Skeletal muscle tissue (tissue), 4 donors: ENCODE data around the gene SULT2B1. TPM values are rescaled to one million over a fixed set of nuclear protein-coding genes. Genes with fewer than 3 reads are reported as not detected.
"Not testable (repeated sequence)": the region's sequence is repeated elsewhere in the genome, so short reads cannot be mapped to it uniquely, and the experiment has no call there.

Experiments used
- H3K27ac ChIP-seq: one replicate; pipeline ENCODE4 v1.7.0; 2013; ENCODE audit warnings: mild to moderate bottlenecking, low read depth, low read length, inconsistent platforms
- H3K27me3 ChIP-seq, 3 donors: one replicate each; pipeline ENCODE4 v1.7.0; 2013; ENCODE audit warnings: low read length in 3 of 3; ENCODE audit not compliant: control insufficient read depth in 3 of 3, insufficient read depth in 3 of 3
- H3K36me3 ChIP-seq, 3 donors: one replicate each; pipeline ENCODE4 v1.7.0; 2013; ENCODE audit warnings: low read length in 3 of 3; ENCODE audit not compliant: control insufficient read depth in 3 of 3, insufficient read depth in 3 of 3
- H3K4me1 ChIP-seq, 3 donors: one replicate each; pipeline ENCODE4 v1.7.0; 2013; ENCODE audit warnings: low read length in 3 of 3, mild to moderate bottlenecking in 3 of 3; ENCODE audit not compliant: control insufficient read depth in 3 of 3, insufficient read depth in 3 of 3
- H3K4me3 ChIP-seq, 3 donors: one replicate each; pipeline ENCODE4 v1.7.0; 2013; ENCODE audit warnings: low read length in 3 of 3
- H3K9ac ChIP-seq, 3 donors: one replicate each; pipeline ENCODE4 v1.7.0; 2013; ENCODE audit warnings: low read length in 3 of 3, mild to moderate bottlenecking in 3 of 3, moderate library complexity in 2 of 3, low read depth in 1 of 3
- H3K9me3 ChIP-seq, 3 donors: one replicate each; pipeline ENCODE4 v1.7.0; 2013; ENCODE audit warnings: low read length in 3 of 3; ENCODE audit not compliant: control insufficient read depth in 3 of 3
- total RNA-seq: library from RNA; depleted of rRNA; stranded (reverse); fragments of >200 nt; gene quantifications from one replicate; pipeline ENCODE4 v1.2.3, GENCODE V29; 2014
- donor health status: Osteomylitis.

The SULT2B1 gene
- total RNA-seq, 1 donor from 2014 or later, result not detected

DNA sequence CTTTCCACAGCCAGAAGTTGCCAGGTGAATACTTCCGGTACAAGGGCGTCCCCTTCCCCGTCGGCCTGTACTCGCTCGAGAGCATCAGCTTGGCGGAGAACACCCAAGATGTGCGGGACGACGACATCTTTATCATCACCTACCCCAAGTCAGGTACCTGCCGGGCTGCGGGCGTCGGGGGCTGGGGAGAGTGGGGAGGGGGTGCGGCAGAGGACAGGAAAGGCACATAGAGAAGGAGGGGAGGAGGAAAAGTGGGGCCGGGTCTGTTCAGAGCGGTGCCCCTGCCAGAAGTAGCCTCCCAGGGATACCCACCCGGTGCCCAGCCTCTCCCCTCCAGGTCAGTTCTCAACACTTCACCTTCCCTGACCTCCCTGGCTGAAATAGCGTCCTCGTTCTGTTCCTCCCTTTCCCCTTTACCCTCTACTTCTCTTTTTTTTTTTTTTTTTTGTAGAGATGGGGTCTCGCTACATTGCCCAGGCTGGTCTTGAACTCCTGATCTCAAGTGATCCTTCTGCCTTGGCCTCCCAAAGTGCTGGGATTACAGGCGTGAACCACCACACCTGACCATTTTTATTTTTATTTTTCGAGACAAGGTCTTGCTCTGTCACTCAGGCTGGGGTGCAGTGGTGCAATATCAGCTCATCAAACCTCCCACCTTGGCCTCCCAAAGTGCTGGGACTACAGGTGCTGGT is 24.1 kb downstream of the SULT2B1 start:
- Histone ChIP-seq H3K9ac (no peak overlapping the region), H3K36me3 (no peaks in the 10 kb centered on the region), H3K27ac (no peak overlapping the region), H3K4me1 (no peaks in the 10 kb centered on the region), H3K27me3 (no peaks in the 10 kb centered on the region), H3K9me3 (no peaks in the 10 kb centered on the region), H3K4me3 (no peak overlapping the region)

- not testable (repeated sequence) for H3K36me3 ChIP-seq, H3K27me3 ChIP-seq, H3K4me3 ChIP-seq, H3K27ac ChIP-seq, H3K4me1 ChIP-seq, H3K9me3 ChIP-seq, H3K9ac ChIP-seq
Measured at GRCh38 chr19:48577908-48578307, 25.9 kb downstream of the SULT2B1 start.

DNA sequence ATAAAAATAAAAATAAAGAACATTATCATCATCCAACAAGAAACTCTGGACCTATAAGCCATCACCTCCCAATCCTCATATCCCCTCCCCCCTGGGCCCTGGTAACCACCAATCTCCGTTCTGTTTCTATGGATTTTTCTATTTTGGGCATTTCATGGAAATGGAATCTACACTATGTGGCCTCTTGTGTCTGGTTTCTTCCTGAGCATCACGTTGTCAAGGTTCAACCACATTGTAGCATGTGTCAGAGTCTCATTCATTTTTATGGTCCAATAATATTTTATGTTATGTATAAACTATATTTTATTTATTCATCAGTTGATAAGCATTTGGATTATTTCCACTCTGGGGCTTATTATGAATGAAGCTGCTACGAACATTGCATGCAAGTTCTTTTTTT is 26.9 kb downstream of the SULT2B1 start:
- Histone ChIP-seq H3K9ac (no peak overlapping the region), H3K27ac (no peak overlapping the region), H3K27me3 (no peaks in the 10 kb centered on the region), H3K4me1 (peaks cover under 1 to 3% (median 3%) of the 10 kb centered on the region in 3 donors), H3K4me3 (no peak overlapping the region), H3K9me3 (no peaks in the 10 kb centered on the region), H3K36me3 (no peaks in the 10 kb centered on the region)

- Histone ChIP-seq H3K9ac (no peak overlapping the region), H3K36me3 (no peaks in the 10 kb centered on the region), H3K9me3 (no peaks in the 10 kb centered on the region), H3K27ac (no peak overlapping the region), H3K4me1 (peaks cover 10 to 13% (median 12%) of the 10 kb centered on the region in 3 donors), H3K27me3 (no peaks in the 10 kb centered on the region), H3K4me3 (no peak overlapping the region)
Measured at GRCh38 chr19:48582168-48582567, 30.2 kb downstream of the SULT2B1 start.

GRCh38 chr19:48587387-48587786 is 35.4 kb downstream of the SULT2B1 start:
- H3K27me3 ChIP-seq, result no peaks in the 10 kb centered on the region
- H3K4me3 ChIP-seq, result no peak overlapping the region
- H3K27ac ChIP-seq, result no peak overlapping the region
- no peak overlapping the region for H3K9ac ChIP-seq
- no peaks in the 10 kb centered on the region for H3K9me3 ChIP-seq
- H3K36me3 ChIP-seq, result no peaks in the 10 kb centered on the region
- H3K4me1 ChIP-seq, result peaks cover 17 to 22% (median 18%) of the 10 kb centered on the region in 3 donors

DNA sequence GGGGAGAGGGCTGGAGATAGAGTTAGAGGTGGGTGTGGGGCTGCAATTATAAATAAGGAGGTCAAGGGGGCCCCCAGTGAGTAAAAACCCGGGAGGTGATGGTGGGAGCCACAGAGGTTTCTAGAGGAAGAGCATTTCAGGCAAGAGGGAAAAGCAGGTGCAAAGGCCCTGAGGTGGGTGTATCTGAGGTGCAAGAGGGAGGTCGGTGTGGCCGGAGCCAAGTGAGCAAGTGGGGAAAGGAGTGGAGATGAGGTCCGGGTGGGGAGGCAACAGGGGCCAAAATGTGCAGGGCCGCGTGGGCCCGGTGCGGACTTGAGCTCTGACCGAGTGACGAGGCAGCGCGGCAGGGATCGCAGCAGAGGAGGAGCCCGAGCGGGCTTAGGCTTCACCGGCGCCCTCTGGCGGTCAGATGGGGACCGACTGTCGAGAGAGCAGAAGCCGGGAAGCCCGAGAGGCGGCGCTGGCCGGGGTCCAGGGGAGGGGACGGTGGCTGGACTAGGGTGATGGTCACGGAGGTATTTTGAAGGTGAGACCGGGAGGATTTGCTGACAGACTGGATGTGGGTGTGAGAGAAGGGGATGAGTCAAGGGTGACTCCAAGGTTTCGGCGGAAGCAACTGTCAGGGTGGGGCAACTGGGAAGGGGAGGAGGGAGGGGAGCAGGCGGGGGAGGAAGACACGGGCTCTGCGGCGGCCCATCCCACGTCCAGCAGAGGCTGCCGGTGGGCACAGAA is 36.9 kb downstream of the SULT2B1 start:
- Histone ChIP-seq H3K36me3 (no peaks in the 10 kb centered on the region), H3K9me3 (no peaks in the 10 kb centered on the region), H3K27me3 (no peaks in the 10 kb centered on the region), H3K27ac (no peak overlapping the region), H3K4me1 (peaks cover 14 to 20% (median 18%) of the 10 kb centered on the region in 3 donors), H3K4me3 (peak overlapping the region; percentile 53 to 72 (median 68)), H3K9ac (peak overlapping the region in 2 of 3 donors; percentile 51 to 62)

GRCh38 chr19:48591021-48591420 is 39.0 kb downstream of the SULT2B1 start:
- no peak overlapping the region for H3K4me3 ChIP-seq
- no peak overlapping the region for H3K27ac ChIP-seq
- H3K9me3 ChIP-seq, result no peaks in the 10 kb centered on the region
- H3K4me1 ChIP-seq, result peaks cover 11 to 16% (median 14%) of the 10 kb centered on the region in 3 donors
- no peaks in the 10 kb centered on the region for H3K36me3 ChIP-seq
- peak overlapping the region in 1 of 3 donors; percentile 25 for H3K9ac ChIP-seq
- no peaks in the 10 kb centered on the region for H3K27me3 ChIP-seq

GRCh38 chr19:48595171-48595570 is 43.2 kb downstream of the SULT2B1 start:
- H3K36me3 ChIP-seq, result no peaks in the 10 kb centered on the region
- no peak overlapping the region for H3K9ac ChIP-seq
- no peaks in the 10 kb centered on the region for H3K4me1 ChIP-seq
- peaks cover 0 to 3% (median 0%) of the 10 kb centered on the region in 3 donors for H3K27me3 ChIP-seq
- H3K4me3 ChIP-seq, result no peak overlapping the region
- H3K27ac ChIP-seq, result no peak overlapping the region
- H3K9me3 ChIP-seq, result no peaks in the 10 kb centered on the region

DNA sequence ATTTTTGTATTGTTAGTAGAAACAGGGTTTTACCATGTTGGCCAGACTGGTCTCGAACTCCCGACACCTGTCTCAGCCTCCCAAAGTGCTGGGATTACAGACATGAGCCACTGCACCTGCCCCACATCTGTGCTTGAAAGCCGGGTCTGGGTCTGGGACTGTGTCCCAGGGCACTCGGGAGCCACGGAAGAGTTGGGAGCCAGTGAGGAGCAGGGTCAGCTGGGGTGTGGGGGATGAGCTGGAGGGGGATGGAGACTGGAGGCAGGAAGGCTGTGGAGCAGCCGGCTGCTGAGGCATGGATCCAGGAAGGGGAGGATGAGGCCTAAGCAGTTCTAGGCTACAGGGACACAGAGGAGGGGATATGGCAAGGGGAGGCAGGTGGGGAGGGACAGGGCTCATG is 43.9 kb downstream of the SULT2B1 start:
- no peaks in the 10 kb centered on the region for H3K36me3 ChIP-seq
- no peak overlapping the region for H3K9ac ChIP-seq
- no peak overlapping the region for H3K27ac ChIP-seq
- H3K9me3 ChIP-seq, result no peaks in the 10 kb centered on the region
- H3K4me1 ChIP-seq, result no peaks in the 10 kb centered on the region
- peaks cover 0 to 3% (median 0%) of the 10 kb centered on the region in 3 donors for H3K27me3 ChIP-seq
- H3K4me3 ChIP-seq, result no peak overlapping the region

DNA sequence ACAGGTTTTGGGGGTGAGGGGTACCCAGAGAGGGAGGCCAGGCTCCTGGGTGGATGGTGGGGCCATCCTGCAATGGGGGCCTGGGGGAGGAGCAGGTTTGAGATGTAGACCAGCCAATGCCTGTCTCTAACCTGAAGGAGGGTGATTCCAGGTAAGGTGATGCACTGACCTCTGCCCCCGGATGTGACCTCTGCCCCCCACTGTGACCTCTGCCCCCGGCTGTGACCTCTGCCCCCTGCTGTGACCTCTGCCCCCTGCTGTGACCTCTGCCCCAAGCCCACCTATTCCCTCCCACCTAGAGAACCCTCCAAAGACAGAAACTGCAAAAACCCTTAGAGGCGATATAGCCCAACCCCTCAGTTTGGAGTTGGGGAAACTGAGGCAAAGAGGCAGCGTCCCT is 44.3 kb downstream of the SULT2B1 start:
- Histone ChIP-seq H3K9ac (no peak overlapping the region), H3K4me1 (no peaks in the 10 kb centered on the region), H3K36me3 (no peaks in the 10 kb centered on the region), H3K27me3 (peaks cover 0 to 3% (median 0%) of the 10 kb centered on the region in 3 donors), H3K4me3 (no peak overlapping the region), H3K27ac (no peak overlapping the region), H3K9me3 (no peaks in the 10 kb centered on the region)
